NCI-H526 treated with DMSO at 0.1 percent for 48 hours (cell line): ENCODE results near the gene CACNA1C.
"Not testable (repeated sequence)": the region's sequence is repeated elsewhere in the genome, so short reads cannot be mapped to it uniquely, and the experiment has no call there.

Experiments used
- DNase-seq: peaks from one replicate; lab custom pipeline; 2025; lab: John Stamatoyannopoulos, UW

CACNA1C gene

DNA sequence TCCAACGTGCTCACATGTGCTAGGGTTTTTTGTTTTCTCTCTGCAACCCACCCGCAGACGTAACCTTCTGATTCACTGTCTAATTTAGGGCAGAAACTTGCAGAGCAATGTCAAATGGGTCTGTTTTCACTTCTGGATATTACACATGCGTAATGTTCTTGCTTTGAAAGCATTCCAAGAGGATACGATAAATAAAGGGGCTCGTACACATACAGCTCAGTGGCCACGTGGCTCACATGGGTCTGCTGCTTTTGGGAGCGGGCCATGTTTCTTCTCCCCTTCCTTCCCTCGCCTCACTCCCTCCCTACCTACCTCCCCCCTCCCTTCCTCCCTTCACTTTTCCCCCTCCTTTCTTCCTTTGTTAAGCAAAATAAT lies 23.4 kb downstream of the CACNA1C start:
- no peak for DNase-seq

- DNase-seq = no peak
Observed at GRCh38 chr12:2076728-2077127, 23.9 kb downstream of the CACNA1C start.

DNA sequence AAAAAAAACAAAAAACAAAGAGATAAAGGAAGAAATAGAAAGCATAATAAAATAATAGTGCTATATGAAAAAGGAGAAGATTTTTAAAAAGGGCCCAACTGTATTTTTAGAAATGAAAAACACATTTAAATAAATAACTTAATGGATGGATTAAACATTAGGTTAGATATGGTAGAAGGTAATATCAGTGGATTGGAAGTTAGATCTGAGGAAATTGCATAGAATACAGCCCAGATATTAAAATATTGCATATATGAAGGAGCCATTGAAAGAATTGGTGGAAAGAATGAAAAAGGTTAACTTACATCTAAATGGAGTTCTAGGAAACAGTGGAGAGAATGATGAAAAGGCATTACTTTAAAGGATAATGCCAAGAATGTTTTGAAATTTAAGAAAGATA lies 27.8 kb downstream of the CACNA1C start:
- no peak for DNase-seq

DNA sequence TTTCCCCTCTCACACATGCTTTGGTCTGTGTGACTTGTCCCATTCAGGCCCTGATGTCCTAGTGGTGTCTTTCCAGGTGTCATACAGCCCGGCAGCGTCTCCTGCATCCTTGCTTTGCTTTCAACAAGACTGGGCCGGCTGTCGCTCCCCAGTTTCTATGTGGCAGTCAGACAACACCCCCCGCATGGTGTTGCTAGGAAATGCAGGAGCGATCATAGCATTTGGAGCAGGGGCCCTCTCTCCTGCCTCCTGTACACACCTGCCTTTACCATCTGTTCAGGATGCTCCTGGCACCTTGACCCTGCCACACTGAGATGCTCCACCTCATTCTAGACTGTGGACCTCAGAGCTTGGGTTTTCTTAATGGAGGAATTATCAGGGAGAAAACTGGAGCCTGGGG lies 29.5 kb downstream of the CACNA1C start:
- no peak for DNase-seq

- DNase-seq = no peak
Observed at GRCh38 chr12:2083008-2083407, 30.2 kb downstream of the CACNA1C start.

- no peak for DNase-seq
Observed at GRCh38 chr12:2083561-2083960, 30.8 kb downstream of the CACNA1C start.

DNA sequence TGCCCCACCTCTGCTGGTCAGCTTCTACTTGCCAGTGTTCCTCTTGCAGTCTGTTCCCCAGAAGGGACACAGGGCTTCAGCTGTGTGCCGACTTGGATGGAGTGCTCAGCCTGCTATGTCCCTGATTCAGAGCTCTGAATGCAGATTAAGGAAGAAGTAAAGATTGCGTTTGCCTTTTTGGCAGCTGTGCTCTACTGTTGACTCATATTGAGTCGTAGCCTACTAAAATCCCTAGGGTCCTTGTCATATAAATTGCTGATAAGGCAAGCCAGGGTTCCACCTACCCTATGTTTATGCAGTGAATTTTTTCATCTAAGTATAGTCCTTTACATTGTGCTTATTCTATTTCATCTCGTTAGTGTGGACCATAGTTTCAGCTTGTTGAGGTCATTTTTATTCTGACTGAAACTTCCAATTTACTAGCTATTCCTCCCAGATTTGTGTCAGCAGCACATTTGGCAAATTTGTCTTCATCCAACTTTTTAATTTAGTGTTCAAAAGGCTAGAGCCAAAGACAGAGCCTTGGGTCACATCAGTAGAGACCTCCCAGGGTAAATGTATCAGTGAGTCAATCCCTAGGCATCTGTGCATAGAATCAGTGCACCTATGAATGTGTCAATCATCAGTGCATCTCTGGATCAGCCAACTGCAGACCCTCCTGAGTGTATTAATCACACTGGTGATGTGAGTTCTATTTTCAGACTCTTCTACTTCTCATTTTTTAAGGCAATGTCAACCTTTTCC lies 31.9 kb downstream of the CACNA1C start:
- no peak for DNase-seq

DNA sequence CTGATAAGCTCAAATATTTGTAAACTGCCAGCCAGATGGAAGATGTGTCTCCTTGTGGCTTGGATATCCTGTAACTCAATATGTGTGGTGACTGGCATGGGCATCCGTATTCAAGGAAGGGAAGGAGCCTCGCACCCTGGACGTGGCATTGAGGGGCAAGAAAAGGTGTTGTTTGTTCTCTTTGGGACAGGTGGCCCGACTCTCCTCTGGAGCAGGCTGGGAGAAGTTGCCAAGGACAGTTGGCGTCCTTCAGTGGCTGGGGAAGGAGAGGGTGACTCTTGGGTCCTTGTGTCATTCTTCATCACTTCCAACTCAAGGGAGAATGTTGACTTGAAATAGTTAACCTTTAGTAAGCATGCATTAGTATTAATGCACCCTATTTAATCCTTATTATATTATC lies 39.6 kb downstream of the CACNA1C start:
- no peak for DNase-seq

- DNase-seq = no peak
Observed at GRCh38 chr12:2092890-2093289, 40.1 kb downstream of the CACNA1C start.

GRCh38 chr12:2094597-2094996 lies 41.8 kb downstream of the CACNA1C start:
- no peak for DNase-seq

DNA sequence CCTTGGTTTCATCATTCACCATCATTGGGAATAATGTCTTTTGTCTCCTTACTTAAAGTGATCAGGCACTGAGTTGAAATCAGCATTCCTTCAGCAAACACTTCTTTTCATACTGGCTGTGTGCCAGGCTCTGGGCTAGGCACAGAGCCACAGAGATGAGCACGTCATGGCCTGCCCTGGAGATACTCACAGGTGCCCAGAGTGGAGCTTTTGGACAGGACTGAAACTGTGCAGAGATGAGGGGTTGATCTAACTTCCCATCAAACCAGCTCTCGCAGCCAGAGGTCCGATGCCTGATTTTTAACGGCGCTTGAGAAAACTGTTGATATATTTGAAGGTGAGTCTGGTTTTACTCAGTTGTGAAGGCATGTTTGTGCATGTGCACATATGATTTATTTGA lies 43.1 kb downstream of the CACNA1C start:
- DNase-seq = no peak

DNA sequence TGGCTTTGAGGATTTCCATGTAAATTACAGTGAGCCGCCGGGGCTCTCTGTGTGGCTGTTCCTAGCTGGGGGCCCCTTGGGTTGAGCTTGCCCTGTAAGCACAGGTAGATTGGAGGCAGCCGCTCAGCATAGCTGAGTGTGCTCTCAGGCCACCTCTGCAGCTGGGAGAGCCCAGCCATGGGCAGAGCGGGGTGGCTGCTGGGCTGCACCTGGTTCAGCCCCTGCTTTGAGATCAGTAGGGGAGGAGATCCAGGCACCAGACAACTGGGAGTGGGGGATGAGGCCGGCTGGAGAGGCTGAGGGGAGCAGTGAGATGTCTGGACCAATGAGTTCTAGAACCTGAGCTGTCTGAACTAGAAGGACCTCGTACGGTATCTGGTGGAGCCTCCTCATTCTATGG lies 44.8 kb downstream of the CACNA1C start:
- DNase-seq = no peak

- no peak for DNase-seq
Observed at GRCh38 chr12:2098852-2099251, 46.1 kb downstream of the CACNA1C start.

DNA sequence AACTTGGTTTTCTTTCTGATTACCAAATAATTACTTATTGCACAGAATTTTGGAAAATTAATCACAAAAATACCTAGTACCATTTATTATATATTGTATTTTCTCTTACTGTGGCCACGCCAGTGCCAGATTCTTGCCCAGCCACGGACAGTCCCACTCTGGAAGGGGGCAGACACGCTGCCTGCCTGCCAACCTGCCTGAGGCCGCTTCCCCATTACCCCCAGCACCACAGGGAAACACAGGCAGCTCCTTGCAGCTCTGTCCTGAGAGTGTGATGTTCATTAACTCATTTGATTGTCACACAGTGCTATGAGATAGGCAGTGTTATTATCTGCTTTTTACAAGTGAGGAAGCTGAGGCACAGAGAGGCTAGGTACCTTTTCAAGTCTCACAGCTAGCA lies 46.8 kb downstream of the CACNA1C start:
- DNase-seq = no peak

DNA sequence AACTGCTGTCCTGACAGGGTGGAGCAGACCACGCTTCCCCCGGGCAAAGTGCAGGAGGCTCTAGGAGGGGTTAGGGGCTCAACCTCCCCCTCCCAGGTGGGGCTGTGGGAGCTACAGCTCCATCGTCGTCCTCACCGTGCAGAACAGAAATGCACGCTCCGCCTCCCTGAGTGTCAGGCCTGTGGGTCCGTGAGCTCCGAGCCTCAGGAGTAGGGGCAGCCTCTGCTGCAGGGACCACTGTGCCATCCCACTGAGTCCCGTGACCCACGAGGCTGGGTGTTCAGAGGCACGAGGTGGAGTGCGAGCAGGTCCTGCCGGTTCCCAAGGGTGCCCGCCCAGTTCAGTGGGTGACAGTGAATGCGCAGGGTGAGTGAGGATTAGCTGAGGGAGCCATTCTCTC lies 48.6 kb downstream of the CACNA1C start:
- DNase-seq = no peak

DNA sequence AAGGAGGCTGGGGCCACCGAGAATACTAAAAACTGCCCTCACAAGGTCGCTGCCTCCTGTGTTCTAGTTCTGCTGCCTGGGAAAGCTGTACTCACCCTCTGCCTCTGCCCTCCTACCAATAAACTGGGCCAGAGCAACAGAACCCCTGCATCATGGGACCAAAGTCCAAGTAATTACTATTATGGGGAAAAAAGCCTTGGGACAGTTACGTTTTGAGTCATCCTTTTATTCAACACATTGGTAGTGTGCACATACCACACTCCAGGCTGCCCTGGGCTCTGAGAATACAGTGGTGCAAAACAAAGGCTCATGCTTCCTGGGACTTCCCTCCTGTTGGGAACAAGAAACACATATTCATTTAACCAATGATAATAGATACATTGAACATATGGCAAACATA lies 49.0 kb downstream of the CACNA1C start:
- no peak for DNase-seq

GRCh38 chr12:2102736-2103135 lies 49.9 kb downstream of the CACNA1C start:
- DNase-seq = not testable (repeated sequence)

DNA sequence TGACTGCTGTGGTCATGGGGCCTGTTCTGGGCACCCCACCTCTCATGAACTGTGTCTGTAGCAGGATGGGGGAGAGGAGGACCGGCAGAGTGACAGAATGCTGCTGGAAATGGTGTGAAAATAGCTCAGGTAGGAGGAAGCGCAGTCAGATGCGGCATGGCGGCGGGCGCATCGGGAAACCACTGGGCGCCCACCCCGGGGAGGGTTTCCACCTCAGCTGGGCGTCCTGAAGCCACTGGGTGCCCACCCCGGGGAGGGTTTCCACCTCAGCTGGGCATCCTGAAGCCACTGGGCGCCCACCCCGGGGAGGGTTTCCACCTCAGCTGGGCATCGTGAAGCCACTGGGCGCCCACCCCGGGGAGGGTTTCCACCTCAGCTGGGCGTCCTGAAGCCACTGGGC lies 52.6 kb downstream of the CACNA1C start:
- DNase-seq = not testable (repeated sequence)

DNA sequence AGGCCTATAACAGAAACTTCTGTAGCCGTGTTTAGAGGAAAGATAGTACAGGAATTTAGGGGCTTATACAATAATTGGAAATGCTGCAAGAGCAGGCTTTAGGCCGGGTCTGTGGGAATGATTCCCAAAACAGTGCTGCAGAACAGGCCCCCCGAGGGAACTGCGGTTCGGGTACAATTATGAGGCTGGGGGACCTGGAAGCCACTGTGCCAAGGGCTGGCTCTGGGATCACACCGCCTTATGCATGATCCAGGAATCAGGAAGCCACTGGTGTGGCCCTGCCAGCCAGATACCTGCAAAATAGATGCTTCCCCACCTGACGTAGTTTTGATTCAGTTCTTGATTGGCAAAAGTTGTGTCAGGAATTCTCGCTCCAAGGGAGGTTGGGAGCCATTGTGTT lies 55.4 kb downstream of the CACNA1C start:
- DNase-seq = no peak

- DNase-seq = no peak
Observed at GRCh38 chr12:2108975-2109671, 56.3 kb downstream of the CACNA1C start.

DNA sequence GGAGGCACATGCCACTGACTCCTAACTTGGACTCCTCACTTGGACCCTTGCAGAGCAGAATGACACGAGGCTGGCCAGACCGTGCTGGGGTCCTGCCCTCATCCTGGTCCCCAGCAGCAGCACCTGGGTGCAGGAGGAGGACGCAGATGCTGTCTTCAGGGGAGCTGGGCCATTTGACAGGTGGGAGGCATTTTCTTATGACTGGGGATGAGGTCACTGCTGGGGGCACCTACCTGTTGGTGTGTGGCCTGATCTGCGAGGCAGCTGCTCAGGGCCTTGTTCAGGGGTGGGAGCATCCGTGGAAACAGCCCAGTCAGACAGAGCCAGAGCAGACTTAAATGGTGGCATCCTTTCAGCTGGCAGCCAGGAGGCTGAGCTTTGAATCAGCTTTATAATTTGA lies 57.3 kb downstream of the CACNA1C start:
- no peak for DNase-seq

DNA sequence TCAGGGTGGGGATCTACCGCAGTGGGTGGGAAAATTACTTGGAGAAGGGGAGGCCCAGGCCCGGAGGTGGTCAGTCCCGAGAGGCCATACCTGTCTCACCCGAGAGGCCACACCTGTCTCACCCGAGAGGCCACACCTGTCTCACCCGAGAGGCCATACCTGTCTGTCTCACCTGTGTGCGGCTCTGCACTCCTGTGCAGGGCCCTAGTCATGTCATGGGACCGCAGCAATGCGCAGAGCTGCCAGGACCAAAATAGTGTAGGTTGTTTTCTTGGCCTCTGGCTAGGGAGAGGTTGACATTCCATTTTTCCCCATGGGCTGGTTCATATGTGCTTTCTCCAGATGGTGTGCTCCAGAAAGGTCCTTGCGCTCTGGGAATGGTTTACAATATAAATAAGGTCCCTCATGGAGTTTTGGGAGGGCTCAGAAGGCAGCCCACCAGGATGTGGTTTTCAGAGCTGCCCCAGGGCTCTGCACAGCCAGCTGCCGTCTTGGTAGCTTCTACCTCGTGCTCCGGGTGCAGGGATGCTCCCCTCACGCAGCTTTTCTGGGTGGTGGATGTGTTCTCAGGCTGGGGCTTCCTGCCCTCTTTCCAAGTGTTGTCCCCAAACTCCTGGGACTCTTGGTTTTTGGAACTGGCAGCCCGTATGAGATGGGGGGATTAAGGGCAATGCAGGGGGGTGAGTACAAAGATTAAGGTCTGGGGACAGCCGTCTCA lies 58.2 kb downstream of the CACNA1C start:
- no peak for DNase-seq

GRCh38 chr12:2111826-2112225 lies 59.0 kb downstream of the CACNA1C start:
- DNase-seq = no peak
